A673 (cell line): Measurements from ENCODE around the gene GALNT10. TPM values are rescaled to one million over a fixed set of nuclear protein-coding genes. Genes with fewer than 3 reads are reported as not detected.

Experiments
- BruUV-seq: library from RNA; stranded (reverse); fragments of 400-500 nt; replicated peaks from 2 replicates; lab custom pipeline; 2021; lab: Mats Ljungman, UMichigan
- CTCF ChIA-PET: fragments of 300-600 bp; sonication (Branson Sonifier 250); formaldehyde crosslinking; loops from one replicate; lab custom pipeline; 2022; ENCODE audit warnings: antibody characterized with exemption; lab: Charles Lee
- POLR2A ChIA-PET: fragments of 300-600 bp; sonication (Branson Sonifier 250); formaldehyde crosslinking; loops from one replicate; lab custom pipeline; 2022; ENCODE audit warnings: antibody characterized with exemption; ENCODE audit not compliant: low non-redundant PET; lab: Charles Lee
- DNase-seq: peaks from one replicate; pipeline ENCODE4 v3.0.0-alpha.2; 2015; ENCODE audit warnings: low spot score
- H3K27ac ChIP-seq: fragments of 200-600 bp; sonication (generic); 2 replicates; pipeline ENCODE4 v1.5.1; 2016; ENCODE audit warnings: mixed run types, low read depth, mild to moderate bottlenecking, mixed read lengths, antibody characterized with exemption, low read length; ENCODE audit not compliant: poor library complexity, severe bottlenecking
- H3K27me3 ChIP-seq: fragments of 200-600 bp; sonication (generic); replicated peaks from 2 replicates; pipeline ENCODE4 v1.6.1; 2017; ENCODE audit warnings: mixed run types, low read depth, mild to moderate bottlenecking, mixed read lengths, antibody characterized with exemption, low read length; ENCODE audit not compliant: insufficient read depth, poor library complexity
- H3K36me3 ChIP-seq: fragments of 200-600 bp; sonication (generic); 2 replicates; pipeline ENCODE4 v1.6.1; 2016; ENCODE audit warnings: mixed run types, mild to moderate bottlenecking, mixed read lengths, antibody characterized with exemption, low read length; ENCODE audit not compliant: insufficient read depth, poor library complexity, severe bottlenecking
- H3K4me1 ChIP-seq: fragments of 200-600 bp; sonication (generic); 2 replicates; pipeline ENCODE4 v1.6.1; 2017; ENCODE audit warnings: mixed run types, mild to moderate bottlenecking, mixed read lengths, antibody characterized with exemption, low read length; ENCODE audit not compliant: insufficient read depth, poor library complexity, severe bottlenecking
- H3K4me3 ChIP-seq: fragments of 200-600 bp; sonication (generic); 2 replicates; pipeline ENCODE4 v1.5.1; 2016; ENCODE audit warnings: low read depth, mixed run types, mild to moderate bottlenecking, mixed read lengths, low read length; ENCODE audit not compliant: poor library complexity, severe bottlenecking
- H3K9me3 ChIP-seq: fragments of 200-600 bp; sonication (generic); 2 replicates; pipeline ENCODE4 v1.6.1; 2016; ENCODE audit warnings: mixed run types, low read depth, mild to moderate bottlenecking, mixed read lengths, antibody characterized with exemption, low read length; ENCODE audit not compliant: poor library complexity, severe bottlenecking
- CTCF ChIP-seq: fragments of 300-800, 200-600 bp; sonication (generic); conservative IDR thresholded peaks from 2 replicates; pipeline ENCODE4 v1.5.1; 2017; ENCODE audit warnings: low read depth, mild to moderate bottlenecking, antibody characterized with exemption, low read length, moderate library complexity, mixed read lengths
- EZH2 ChIP-seq: fragments of 200-600 bp; sonication (generic); IDR thresholded peaks from 2 replicates; pipeline ENCODE4 v1.6.1; 2017; ENCODE audit warnings: borderline replicate concordance, low read depth, mild to moderate bottlenecking, mixed read lengths, antibody characterized with exemption, low read length; ENCODE audit not compliant: poor library complexity, severe bottlenecking
- intact Hi-C: fragments of 100-400 bp; cut with micrococcal nuclease; formaldehyde crosslinking; loops from one replicate; pipeline ENCODE4 v1.10.0; 2022; ENCODE audit not compliant: unreplicated experiment
- total RNA-seq: library from RNA; stranded (reverse); gene quantifications from 2 replicates; pipeline ENCODE4 v1.2.3, GENCODE V29; 2021

The GALNT10 gene
- total RNA-seq, 1 experiment from 2014 or later, result 17.9 TPM

- Histone ChIP-seq H3K4me3 (no peak overlapping the region), H3K9me3 (no peaks in the 10 kb centered on the region), H3K27ac (no peak overlapping the region), H3K36me3 (no peaks in the 10 kb centered on the region), H3K27me3 (no peaks in the 10 kb centered on the region), H3K4me1 (no peaks in the 10 kb centered on the region)
- intact Hi-C loops, result no loop called here
- BruUV-seq, result no TSS peak
- ChIA-PET CTCF (no interaction called here), POLR2A (no interaction called here)
- TF ChIP-seq EZH2 (no peak), CTCF (no peak)
- DNase-seq, result no peak
These were observed 86.4 kb downstream of the GALNT10 start for GRCh38 chr5:154276973-154277331.

- POLR2A ChIA-PET, result no interaction called here
- no peak for DNase-seq
- intact Hi-C loops, result no loop called here
These were observed 87.0 kb downstream of the GALNT10 start for GRCh38 chr5:154277499-154277898.

GRCh38 chr5:154278186-154278585, 87.7 kb downstream of the GALNT10 start:
- no TSS peak for BruUV-seq
- DNase-seq, result no peak
- intact Hi-C loops, result no loop called here
- no peak overlapping the region for H3K4me3 ChIP-seq
- ChIA-PET POLR2A (no interaction called here), CTCF (no interaction called here)
- no peaks in the 10 kb centered on the region for H3K4me1 ChIP-seq
- no peaks in the 10 kb centered on the region for H3K27me3 ChIP-seq
- H3K36me3 ChIP-seq, result no peaks in the 10 kb centered on the region
- no peak overlapping the region for H3K27ac ChIP-seq
- TF ChIP-seq EZH2 (no peak), CTCF (no peak)
- no peaks in the 10 kb centered on the region for H3K9me3 ChIP-seq

More at GRCh38 chr5:154277499-154277898, 87.0 kb downstream of the GALNT10 start:
- BruUV-seq, result no TSS peak
- Histone ChIP-seq H3K27me3 (no peaks in the 10 kb centered on the region), H3K9me3 (no peaks in the 10 kb centered on the region), H3K4me3 (no peak overlapping the region), H3K4me1 (no peaks in the 10 kb centered on the region), H3K27ac (no peak overlapping the region), H3K36me3 (no peaks in the 10 kb centered on the region)
- TF ChIP-seq EZH2 (no peak), CTCF (no peak)
- CTCF ChIA-PET, result no interaction called here
